Bone marrow (tissue), 2 donors: ENCODE results near the gene DEDD.
A peak's percentile ranks its signal among the peaks of the same experiment; 100 is the strongest.

ENCODE experiments used
- DNase-seq, 2 donors: peaks; one replicate each; lab custom pipeline; 2025; lab: John Stamatoyannopoulos, UW

DEDD gene, protein sequence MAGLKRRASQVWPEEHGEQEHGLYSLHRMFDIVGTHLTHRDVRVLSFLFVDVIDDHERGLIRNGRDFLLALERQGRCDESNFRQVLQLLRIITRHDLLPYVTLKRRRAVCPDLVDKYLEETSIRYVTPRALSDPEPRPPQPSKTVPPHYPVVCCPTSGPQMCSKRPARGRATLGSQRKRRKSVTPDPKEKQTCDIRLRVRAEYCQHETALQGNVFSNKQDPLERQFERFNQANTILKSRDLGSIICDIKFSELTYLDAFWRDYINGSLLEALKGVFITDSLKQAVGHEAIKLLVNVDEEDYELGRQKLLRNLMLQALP

GRCh38 chr1:161132410-161133219 lies at the start of gene DEDD:
TSS of gene DEDD (minus strand) at chr1:161132667. CDS start at chr1:161124462, 8,205 bp downstream.
- peak; percentile 83 to 97 for DNase-seq

DNA sequence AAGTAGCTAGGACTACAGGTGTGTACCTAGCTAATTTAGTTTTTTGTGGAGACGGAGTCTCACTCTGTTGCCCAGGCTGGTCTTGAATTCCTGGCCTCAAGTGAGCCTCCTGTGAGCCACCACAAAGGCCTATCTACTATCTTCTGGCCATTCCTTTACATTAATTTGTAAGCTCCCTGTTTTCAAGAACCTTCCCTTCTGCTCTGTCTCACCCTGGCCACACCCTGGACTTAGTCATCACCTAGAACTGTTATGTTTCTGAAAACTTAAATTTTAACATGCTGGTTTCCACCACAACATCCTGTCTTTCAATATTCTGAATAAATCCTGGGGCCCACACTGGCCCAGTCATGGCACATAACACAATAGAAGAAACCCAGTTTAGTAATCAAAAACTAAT lies 49.7 kb upstream of the DEDD start:
- peak in 1 of 2 donors; percentile 75 for DNase-seq

DNA sequence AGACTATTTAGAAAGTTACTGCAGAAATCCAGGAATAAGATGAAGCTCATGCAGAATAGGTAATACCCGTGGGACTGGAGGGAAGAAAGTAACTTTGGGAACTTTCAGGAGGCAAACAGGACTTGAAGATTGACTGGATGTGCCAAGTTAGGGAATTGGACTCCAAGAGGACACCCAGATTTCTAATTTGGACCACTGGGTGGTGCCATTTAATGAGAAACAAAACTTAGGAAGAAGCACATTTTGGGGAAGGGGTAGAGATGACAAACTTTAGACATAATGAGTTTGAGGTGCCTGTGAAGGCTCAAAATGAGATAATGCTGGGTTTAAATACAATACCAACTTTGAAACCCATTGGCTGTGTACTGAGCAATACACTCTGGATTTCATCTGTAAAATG lies 48.2 kb upstream of the DEDD start:
- DNase-seq, result peak in 1 of 2 donors; percentile 35

- no peak for DNase-seq
These were observed 47.2 kb upstream of the DEDD start for GRCh38 chr1:161179698-161180097.

DNA sequence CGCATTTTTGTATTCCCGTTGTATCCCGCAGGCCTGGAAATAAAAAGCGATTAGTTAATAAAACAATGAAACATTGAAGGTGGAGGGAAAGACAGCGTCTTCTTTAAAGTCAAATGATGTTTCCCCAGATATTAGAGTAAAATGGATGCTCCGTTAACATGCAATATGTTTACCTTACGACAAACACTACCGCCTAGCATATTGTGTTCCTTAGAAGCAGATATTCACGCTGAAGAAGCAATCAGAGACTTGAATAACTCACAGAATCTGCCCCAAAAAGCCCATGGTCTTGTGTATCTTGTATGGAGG lies 45.4 kb upstream of the DEDD start:
- no peak for DNase-seq

- DNase-seq, result peak; percentile 68 to 88
These were observed 44.9 kb upstream of the DEDD start, which contains the start of gene B4GALT3 for GRCh38 chr1:161177112-161177935. TSS of gene B4GALT3 (minus strand) at chr1:161177507. CDS start at chr1:161176060, 1,447 bp downstream.

- no peak for DNase-seq
These were observed 44.1 kb upstream of the DEDD start for GRCh38 chr1:161176468-161177111.

- DNase-seq, result no peak
These were observed 43.4 kb upstream of the DEDD start for GRCh38 chr1:161175771-161176453.

DNA sequence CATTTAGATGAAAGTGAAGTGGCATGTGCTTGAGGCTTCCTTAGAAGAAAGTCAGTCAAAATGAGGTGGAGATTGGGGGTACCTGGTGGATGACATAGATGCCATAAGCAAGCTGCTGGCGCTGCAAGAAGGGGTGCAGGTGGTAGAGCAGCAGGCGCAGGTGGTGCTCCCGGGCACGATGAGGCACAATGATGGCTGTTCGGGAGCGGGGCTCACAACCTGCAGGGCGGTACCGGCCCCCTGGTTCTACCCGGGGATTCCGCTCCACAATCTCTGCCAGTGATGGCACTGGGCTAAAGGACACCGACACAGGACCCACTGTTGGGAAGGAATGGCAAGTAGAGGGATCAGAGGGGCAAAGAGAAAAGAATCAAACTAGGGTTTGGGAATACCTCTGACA lies 42.4 kb upstream of the DEDD start:
- no peak for DNase-seq

GRCh38 chr1:161173711-161174110 lies 41.2 kb upstream of the DEDD start:
- DNase-seq, result no peak

GRCh38 chr1:161172776-161173376 lies 40.4 kb upstream of the DEDD start:
- no peak for DNase-seq

DNA sequence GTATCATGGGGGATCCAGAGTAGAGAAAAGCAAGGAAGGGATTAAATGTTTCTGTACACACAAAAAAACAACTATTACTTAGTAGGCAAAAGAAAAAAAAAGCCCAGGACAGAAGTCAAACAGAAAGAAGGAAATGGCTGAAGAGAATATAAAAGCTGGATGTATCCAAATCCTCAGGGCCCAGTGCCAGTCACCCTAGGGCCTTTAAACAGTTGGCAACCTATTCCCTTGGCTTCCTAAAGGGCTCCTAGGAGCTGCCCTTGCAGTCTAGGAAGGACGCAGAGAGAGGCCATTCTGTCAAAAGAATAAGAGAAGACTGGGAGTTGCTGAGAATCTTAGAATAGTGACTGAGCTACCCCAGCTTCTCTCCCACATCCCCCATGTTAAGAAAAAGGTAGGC lies 39.9 kb upstream of the DEDD start:
- DNase-seq, result no peak

GRCh38 chr1:161171696-161172095 lies 39.2 kb upstream of the DEDD start:
- DNase-seq, result no peak

- DNase-seq, result no peak
These were observed 38.7 kb upstream of the DEDD start for GRCh38 chr1:161171191-161171590.

DNA sequence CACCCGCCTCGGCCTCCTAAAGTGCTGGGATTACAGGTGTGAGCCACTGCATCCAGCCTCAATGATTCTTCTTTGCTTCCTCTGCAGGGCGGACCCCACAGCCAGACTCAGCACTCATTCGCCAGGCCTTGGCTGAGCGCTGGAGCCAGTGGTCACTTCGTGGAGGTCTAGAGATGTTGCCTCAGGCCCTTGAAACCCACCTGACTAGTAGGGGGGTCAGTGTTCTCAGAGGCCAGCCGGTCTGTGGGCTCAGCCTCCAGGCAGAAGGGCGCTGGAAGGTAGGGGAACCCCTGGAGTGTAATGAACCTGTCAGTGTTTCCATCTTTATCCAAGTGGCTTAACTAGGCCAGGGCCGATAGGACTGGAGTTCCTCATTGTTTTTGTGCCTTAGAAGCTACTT lies 36.4 kb upstream of the DEDD start:
- DNase-seq, result no peak

GRCh38 chr1:161166669-161167548 lies 34.4 kb upstream of the DEDD start:
- no peak for DNase-seq

DNA sequence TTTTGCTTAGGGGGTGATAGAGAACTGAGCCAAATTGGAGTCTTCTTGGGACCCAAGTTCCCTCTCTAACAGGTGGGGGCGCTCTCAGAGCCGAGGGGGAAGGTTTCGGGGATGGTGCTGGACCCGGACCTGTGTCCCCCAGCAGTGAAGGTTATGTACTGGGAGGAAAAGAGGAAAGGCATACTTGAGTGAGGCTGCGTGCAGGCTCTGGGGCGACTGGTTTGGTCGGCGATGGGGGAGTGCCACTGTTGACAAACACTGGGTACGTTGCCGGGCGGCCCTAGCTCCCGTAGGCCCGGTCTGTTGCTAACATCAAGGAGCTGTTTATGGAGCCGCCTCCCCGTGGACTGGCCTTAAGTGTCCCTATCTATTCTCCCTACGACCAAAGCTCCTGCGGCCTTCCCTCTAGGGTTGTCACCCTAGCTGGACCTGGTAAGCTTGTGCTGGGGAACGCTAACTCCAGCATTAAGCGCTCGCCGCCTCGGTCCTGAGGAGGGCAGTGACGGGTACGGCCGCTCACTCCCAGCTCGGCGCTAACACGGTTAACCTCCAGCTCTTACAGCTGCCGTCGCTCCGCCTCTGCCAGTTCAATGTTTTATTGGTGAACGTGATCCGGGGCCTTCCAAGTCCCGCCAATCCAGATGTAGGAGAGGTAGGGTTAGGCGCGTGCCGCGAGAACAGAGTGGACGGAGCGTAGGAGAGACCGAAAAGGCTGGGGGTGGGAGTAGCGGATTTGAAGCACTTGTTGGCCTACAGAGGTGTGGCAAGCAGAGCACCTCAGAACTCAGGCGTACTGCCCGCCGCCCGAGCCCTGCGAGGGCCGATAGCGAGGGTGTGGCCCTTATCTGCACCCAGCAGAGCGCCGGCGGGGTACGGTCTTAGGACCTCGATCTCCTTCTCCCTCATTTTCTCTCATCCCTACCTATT lies 33.5 kb upstream of the DEDD start, which contains the start of gene PPOX:
Gene PPOX (plus strand): TSS at position 685 of the 927 bp plus-strand sequence. CDS start 422 bp downstream, outside the sequence.
- DNase-seq, result peak; percentile 83 to 97

DNA sequence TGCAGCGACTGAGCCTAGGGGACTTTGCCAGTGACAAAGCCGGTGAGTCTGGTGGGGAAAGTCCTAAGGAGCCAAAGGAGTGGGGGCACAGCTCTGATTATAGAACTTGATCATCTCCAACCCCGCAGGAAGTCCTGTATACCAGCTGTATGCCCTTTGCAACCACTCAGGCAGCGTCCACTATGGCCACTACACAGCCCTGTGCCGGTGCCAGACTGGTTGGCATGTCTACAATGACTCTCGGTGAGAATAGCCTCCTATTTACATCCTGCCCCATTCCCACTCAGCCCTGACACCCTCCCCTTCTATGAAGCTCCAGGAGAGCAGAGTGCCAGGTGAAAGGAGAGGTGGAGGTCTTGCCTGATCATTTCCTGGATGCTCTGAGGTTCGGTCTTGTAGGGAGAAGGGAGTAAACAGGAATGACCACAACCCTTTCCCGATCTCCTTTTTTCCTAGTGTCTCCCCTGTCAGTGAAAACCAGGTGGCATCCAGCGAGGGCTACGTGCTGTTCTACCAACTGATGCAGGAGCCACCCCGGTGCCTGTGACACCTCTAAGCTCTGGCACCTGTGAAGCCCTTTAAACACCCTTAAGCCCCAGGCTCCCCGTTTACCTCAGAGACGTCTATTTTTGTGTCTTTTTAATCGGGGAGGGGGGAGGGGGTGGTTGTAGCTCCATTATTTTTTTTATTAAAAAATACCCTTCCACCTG lies 32.6 kb upstream of the DEDD start:
- DNase-seq, result no peak
